HG03159 (cell line): Measurements from ENCODE around the gene SNX1.
A peak's percentile ranks its signal among the peaks of the same experiment; 100 is the strongest.
"Not testable (repeated sequence)": the region's sequence is repeated elsewhere in the genome, so short reads cannot be mapped to it uniquely, and the experiment has no call there.

Experiments
- ATAC-seq: cut with Tn5 transposase; IDR thresholded peaks from one replicate; pipeline ENCODE4 v1.9.1; 2021; ENCODE audit warnings: mild to moderate bottlenecking, moderate library complexity; ENCODE audit not compliant: unreplicated experiment

Gene SNX1

DNA sequence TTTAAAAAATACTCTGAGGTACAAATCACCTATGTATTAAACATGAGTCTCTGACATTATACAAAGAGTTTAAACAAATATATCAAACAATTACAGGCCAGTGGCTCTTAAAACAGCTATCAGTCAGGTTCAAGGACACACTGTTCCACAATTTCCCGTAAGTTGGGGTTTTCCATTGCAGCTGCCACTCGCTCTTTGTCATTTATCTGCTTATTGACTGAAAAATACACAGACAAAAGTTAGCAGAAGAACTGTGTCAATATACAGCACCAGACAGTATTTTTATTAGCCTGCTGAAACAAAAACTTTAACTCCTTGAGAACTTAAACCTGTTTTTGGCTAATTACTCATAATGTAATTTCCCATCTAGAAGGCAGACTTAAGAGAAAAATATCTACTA is 23.0 kb upstream of the SNX1 start:
- no peak for ATAC-seq

DNA sequence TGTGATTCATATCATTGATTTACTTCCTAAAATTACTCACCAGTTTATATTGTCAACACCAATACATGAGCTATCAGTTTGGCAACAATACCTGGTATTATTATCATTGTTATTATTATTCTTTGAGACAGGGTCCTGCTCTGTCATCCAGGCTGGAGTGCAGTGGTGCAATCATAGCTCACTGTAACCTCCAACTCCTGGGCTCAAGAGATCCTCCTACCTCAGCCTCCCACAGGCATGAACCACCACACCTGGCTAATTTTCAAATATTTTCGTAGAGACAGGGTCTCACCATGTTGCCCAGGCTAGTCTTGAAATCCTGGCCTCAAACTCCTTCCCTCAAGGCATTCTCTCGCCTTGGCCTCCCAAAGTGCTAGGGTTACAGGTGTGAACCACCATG is 22.3 kb upstream of the SNX1 start:
- not testable (repeated sequence) for ATAC-seq

DNA sequence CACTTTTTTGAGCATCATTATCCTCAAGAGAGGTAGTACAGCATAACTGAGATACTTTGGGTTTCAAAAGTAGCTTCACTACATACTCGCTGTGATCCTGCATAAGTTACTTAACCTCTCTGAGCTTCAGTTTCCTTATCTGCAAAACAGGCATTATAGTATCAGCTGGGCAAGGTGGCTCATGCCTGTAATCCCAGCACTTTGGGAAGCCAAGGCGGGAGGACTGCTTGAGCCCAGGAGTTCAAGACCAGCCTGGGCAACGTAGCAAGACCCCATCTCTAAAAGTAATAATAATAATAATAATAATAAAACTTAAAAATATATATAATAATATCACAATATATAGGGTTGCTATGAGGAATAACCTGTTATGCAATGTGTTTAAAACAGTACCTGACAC is 13.0 kb upstream of the SNX1 start:
- no peak for ATAC-seq

DNA sequence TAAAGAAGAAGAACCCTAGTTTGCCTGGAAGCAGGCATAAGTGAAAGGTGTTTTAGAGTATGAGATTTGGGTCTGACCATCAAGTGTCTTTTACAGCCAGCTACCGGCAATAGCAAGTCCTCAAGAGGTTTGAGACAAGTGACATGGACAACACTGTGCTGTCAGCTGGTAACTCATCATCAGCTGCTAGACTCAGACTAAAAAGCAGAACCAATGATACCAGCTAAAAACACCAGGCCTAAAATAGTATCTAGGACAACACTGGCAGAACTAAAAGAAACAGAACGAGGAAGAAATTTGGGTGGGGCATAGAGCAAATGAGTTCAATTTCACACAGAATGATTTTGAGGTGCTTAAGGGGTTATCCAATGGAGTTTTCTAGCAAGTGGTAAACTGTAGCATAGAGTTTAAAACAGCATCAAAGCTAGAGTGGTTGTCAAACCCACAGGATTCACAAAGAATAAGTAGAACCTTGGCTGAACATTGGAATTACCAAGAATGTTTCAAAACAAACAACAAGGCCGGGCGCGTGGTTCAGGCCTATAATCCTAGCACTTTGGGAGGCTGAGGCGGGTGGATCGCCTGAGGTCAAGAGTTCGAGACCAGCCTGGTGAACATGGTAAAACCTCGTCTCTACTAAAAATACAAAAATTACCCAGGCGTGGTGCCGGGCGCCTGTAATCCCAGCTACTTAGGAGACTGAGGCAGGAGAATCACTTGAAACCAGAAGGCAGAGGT is 6.1 kb upstream of the SNX1 start:
- ATAC-seq = no peak

DNA sequence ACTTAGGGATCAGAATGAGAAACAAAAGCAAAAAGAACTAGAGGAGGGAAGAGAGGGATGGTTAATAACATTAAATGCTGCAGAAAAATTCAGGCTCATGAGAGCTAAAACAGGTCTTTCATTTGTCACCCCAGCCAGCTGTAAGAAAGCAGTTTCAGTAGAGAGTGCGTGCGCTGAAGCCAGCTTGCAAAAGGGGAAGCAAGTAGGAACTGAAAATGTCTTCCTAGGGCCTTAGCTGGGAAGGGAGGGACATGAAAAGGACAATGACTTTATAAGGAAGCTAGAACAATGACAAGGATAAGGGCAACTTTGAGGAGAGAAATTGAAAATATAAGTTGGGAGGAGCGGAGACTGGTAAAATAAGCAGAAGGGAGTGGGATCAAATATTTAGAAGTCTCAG is 5.3 kb upstream of the SNX1 start:
- ATAC-seq = no peak

DNA sequence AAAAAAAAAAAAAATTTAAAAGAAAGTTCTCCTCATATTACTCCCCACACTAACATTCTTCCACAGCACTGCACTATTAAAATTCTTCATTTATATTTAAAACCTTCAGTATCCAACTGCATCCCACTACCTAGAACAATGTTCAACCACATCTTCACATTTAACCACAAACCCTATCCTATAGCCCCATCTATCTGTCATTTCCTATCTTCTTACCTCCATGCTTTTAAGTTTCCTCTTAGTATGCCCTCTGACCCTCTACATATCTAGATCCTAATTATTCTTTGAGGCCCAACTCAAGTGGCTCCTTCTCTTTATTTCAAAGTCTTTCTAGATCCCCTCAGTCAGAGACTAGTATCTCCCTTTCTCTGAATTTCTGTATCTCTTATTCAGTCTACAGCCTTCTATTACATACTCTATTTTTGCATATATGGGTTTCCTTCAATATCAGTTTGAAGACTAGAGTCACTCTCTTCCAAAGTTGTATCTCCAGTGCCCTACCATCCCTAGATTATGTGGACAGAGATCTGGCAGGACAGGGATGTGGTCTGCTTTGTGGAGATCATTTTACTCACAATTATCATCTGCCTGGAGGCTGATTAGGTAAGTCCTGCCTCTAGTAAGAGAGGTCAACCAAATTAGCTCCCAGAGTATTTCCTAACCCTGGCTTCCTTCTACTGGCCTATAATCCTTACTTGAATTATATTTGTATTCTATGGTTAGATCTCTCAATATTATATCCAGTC is 3.5 kb upstream of the SNX1 start:
- ATAC-seq = no peak

DNA sequence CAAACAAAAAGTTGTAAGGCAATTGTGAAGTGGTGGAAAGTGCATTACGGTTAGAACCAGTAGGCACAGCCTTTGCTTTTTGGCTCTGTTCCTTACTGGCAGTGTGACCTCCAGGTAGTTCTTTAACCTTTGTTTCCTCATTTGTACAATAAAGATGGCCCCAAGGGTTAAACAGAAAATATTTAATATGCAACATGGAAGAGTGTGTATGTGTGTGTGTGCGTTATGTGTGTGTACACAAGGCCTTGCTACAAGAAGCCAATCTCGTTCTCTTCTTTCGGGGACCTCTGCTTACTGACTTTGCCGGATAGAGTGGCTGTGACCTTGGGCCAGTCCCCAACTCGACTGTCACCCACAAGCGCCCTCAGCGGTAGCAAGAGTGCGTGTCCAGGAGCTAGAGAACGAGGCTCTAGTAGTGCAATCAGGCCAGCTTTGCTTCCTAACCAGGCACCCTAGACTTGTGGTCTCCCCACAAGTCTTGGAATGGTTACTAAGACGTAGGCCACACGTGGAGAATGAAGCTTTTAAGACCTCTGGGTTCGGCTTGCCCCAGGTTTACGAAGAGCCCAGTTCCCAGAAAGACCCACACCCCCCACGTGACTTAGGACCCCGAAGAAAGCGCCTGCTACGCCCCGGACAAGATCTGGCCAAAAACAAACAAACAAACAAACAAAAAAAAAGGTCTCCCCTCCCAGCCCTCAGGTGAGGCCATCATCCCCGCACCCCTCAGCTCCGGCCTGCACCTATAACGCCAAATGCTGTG is 2.7 kb upstream of the SNX1 start:
- ATAC-seq = peak; percentile 17

DNA sequence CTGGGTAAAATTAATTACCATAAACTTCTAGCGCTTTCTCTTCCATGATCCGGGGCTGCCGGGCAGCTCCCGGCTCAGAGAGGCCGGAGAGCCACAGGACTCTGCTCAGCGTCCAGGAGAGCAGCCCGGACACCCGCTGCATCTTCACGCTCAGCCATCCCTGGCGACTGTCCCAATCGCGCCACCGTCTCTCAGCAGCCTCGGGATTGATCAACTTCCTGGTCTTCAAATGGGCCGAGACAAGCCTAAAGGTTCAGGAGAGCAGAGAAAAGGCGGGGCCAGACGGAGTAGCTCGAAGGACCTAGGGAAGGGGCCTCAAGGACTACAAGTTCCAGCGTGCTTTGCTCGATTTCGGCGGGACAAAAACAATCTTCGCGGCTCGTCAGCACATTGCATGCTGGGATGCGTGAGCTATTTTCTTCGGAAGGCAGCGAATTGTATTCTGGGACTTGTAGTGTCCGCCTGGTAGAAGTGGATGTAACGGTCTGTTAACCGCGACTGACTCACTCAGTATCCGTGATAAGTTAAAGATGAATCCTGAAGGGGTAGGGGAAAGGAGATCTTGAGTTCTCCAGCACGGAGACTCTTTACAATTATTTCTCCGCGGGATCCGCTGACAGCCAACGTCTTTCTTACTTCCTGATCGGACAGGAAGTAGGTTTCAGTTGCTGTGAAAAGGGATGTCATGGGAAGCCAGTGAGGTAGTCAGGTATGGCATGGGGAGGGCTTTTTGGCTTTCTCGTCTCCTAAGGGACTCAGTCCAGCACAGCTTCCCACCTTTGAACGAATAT is 2.0 kb upstream of the SNX1 start, which contains the start of gene CIAO2A:
Gene CIAO2A, minus strand, starts transcription at position 212 of the 791 bp plus-strand sequence. Its CDS starts 70 bp downstream, at position 142.
- ATAC-seq = peak; percentile 61

DNA sequence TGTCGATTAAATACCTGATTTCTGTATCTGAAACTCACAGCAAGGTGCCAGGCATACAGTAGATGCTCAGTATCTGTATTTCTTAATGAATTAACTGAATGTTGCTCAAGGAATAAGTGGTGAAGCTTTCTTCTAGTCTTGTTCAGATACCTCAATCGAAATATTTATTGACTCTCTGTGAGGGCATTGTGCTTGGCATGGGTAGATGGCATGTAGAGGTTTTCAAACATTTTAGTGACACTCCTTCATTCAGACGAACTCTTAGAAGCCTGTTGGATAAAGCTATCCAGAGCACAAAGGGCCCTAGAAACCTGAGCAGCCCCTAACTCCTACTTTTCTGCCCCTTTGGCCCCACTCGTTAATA is 369 bp upstream of the SNX1 start:
- ATAC-seq = no peak

DNA sequence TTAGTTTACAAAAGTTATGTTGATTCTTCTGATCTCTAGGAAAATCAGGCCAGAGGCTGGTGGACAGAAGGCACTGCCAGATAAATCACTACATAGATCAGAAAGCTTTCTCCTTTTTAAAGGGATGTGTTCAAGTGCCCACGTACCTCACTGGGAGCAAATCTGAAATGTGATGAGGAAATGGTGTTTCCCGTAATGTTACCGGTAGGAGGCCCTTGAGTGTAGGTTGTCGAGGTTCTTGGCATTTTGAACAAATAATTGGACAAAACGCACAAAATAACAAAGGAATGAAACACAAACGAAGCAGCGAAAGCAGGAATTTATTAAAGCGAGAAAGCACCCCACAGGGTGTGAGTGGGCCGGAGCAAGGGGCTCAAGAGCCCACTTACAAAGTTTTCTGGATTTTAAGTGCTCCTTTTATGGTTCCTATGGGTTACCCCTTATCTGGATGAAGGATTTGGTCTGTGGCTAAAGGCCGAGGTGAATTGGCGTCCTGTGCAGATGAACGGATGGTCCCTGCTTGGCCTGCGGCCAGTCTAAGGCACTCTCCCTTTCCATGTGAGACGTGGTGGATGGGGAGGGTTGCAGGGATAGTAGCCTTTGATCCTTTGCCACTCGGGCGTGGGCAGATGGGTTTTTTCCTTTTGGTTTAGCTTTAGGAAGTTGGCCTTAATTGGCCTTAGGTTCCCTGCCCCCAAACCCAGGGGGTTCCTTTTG is 1.0 kb downstream of the SNX1 start:
- ATAC-seq = no peak

DNA sequence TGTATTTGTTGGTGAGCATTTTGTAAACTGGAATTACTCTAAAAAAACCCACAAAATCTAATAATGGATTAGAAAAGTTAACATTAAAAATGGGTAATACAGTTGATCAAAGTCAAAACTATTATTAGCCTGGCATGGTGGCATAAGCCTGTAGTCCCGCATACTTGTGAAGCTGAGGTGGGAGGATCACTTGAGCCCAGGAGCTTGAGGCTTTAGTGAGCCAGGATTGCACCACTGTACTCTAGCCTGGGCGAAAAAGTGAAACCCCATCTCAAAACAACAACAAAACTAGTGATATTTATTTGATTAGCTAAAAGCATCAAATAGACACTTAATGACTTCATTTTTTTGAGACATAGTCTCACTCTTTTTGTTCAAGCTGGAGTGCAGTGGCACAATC is 3.6 kb downstream of the SNX1 start:
- ATAC-seq = no peak

DNA sequence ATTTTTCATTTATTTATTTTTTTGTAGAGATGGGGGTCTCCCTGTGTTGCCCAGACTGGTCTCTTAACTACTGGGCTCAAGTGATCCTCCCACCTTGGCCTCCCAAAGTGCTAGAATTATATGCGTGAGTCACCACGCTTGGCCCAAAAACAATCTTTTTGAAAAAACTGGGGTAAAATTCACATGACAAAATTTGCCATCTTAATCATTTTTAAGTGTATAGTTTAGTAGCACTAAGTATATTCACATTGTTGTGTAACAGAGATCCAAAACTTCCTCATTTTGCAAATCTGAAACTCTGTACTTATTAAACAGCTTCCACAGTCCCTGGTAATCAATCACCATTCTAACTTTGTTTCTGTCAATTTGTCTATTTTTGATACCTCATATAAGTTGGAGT is 5.2 kb downstream of the SNX1 start:
- ATAC-seq = no peak

DNA sequence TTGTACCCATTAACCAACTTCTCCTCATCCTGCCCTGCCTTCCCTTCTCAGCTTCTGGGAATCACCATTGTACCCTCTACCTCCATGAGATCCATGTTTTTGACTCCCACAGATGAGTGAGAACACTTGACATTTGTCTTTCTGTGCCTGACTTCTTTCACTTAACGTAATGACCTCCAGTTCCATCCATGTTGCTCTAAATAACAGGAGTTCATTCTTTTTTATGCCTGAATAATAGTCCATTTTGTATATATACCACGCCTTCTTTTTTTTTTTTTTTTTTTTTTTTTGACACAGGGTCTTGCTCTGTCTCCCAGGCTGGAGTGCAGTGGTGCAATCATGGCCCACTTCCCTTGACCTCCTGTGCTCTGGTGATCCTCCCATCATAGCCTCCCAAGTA is 6.7 kb downstream of the SNX1 start:
- no peak for ATAC-seq

DNA sequence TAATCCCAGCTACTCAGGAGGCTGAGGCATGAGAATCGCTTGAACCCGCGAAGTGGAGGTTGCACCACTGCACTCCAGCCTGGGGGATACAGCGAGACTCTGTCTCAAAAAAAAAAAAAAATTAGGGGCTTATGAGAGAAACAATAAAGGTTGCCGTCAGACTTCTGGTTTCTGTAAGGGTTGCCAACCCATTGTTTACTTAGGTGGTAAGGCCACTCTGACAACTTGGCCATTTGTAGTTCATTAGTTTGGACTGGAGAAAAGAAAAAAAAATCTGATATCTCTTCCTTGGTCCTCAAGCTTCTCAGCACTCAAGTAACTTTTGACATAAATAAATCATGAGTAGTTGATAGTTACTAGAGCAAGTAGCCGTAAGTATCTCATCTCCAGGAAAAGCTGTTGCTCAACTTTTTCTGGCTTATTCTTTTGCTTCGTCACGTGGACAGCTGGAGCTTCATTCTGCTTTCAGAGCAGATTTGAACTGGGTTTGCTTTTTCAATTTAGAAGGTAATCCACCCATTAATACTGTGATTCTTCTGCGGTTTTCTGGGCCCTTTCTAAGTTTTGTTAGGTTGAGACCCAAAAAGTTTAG is 9.4 kb downstream of the SNX1 start:
- ATAC-seq = no peak

DNA sequence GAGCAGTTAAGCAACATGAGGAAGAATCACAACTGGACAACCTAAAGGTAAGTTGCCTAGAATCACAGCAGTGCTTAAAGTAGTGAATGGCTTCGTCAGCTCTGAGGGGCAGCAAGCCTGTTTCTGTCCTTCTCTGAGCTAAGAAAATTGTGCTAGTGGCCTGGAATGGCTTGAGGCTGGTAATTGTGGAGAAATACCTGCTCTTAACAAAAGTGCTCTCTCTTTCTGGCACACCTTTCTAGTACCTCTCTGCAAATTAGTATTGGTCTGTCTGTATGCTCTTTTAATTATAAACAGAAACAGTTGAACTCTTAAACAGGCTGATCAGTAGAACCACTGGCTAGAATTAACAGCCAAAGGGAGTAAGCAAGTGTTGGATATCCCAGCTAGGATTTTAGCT is 11.6 kb downstream of the SNX1 start:
- no peak for ATAC-seq

DNA sequence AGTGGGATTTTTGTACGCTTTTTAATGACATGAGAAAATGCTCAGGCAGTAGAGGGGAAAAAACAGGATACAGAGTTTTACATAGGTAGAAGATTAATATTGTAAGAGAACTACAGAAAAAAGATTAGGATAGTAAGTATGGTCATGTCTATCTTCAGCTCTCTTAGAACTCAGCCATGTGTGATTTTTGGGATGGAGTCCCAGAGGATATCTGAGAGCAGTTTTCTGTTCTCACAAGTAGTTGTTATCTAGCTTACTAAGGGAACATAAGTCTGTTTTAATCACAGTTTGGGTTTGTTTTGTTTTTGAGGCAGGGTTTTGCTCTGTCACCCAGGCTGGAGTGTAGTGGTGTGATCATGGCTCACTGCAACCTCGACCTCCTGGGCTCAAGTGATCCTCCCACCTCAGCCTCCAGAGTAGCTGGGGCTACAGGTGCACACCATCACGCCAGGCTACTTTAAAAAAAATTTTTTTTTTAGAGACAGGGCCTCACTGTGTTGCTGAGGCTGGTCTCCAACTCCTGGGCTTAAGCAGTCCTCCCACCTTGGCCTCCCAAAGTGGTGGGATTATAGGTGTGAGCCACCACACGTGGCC is 14.4 kb downstream of the SNX1 start:
- ATAC-seq = not testable (repeated sequence)

DNA sequence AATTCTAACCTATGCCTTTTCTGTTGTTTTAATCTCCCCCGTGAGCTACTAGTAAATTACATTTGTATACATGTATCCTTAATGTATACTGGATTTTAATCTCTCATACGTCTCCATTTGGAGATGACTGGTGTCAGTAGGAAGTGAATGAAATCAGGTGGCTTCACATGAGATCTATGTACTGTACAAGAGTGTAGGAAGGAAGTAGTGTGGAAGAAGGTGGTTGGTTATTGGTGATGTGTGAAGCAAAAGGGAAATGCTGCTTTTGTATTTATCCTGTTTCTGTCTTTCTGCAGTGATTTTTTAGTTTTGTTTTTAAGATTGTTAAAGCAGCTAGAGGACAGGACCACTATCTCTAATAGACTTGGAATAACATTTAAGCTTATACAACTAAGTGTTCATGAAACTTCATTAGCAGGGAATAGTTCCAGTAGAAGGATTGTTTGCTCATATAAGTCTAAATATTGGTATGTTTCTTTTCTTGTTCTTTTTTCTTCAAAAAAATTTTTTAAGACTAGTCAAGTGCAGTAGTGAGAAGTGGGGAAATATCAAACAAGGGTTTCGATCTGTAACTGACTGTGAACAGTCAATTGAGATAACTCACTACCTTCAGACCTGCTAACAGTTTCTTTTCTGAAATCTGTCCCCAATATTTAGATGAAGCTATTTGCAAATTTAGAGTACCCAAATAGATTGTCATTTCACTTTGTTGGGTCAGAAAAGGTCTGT is 15.3 kb downstream of the SNX1 start:
- ATAC-seq = no peak

DNA sequence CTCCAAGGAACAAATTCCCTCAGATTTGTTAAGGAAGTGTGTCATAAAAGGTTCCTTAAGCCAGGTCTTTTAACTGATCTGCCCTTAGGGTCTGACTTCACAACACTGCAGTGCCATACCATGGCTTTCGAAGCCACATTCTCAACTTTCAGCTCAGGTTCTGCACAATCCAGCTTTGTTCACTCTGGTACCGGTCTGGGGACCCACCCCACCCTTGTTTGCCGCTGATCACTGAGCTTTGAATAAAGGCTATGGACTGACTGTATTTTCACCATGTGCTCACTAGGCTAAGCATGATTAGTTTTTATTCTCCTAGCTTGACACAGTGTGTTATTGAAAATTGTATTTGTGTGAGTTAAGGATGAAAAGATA is 15.9 kb downstream of the SNX1 start:
- ATAC-seq = no peak
